ENCODE results near the gene DSPP. TPM values are rescaled to one million over a fixed set of nuclear protein-coding genes. Genes with fewer than 3 reads are reported as not detected.

Gene DSPP
- total RNA-seq, 1 donor from 2014 or later = not detected

GRCh38 chr4:87614292-87614890 lies 6.1 kb downstream of the DSPP start:
- no peaks in the 10 kb centered on the region for H3K27me3 ChIP-seq
- H3K4me1 ChIP-seq = no peaks in the 10 kb centered on the region
- H3K36me3 ChIP-seq = no peaks in the 10 kb centered on the region
- intact Hi-C loops (cut with DNase I) = no loop called here
- no peak overlapping the region for H3K27ac ChIP-seq
- no peaks in the 10 kb centered on the region for H3K9me3 ChIP-seq
- no peak overlapping the region for H3K4me3 ChIP-seq
- TF ChIP-seq CTCF (IDR thresholded peaks at IDR 0.05) = no peak
- DNase-seq (no peak), ATAC-seq (no peak)

DNA sequence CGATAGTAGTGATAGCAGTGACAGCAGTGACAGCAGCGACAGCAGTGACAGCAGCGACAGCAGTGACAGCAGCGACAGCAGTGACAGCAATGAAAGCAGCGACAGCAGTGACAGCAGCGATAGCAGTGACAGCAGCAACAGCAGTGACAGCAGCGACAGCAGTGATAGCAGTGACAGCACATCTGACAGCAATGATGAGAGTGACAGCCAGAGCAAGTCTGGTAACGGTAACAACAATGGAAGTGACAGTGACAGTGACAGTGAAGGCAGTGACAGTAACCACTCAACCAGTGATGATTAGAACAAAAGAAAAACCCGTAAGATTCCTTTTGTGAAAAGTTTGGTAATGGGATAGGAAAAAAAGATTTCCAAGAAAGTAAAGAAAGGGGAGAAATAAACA lies 7.9 kb downstream of the DSPP start:
- Histone ChIP-seq H3K36me3 (no peaks in the 10 kb centered on the region), H3K4me1 (no peaks in the 10 kb centered on the region), H3K27me3 (no peaks in the 10 kb centered on the region), H3K4me3 (no peak overlapping the region), H3K9me3 (no peaks in the 10 kb centered on the region), H3K27ac (no peak overlapping the region)
- no peak for DNase-seq
- intact Hi-C loops (cut with DNase I) = no loop called here
- TF ChIP-seq CTCF (IDR thresholded peaks at IDR 0.05) = no peak
- ATAC-seq = no peak

DNA sequence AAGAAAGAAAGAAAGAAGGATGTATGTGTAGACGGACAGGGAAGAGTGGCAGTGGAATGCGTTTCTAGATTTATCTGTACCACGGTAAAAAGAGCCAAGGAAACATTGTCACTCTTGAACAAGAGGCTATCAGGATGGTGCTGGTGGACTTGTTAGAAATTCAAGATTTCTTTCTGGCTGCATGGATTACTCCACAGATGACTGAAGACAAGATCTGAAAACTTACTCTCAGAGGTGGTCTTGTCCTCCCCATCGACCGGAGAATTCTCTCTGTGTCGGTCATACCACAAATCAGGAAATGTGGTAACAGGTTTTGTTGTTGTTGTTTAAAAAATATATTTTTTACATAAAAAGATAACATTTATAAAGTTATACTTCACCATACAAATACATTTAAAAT lies 11.8 kb downstream of the DSPP start:
- no peak overlapping the region for H3K27ac ChIP-seq
- no peak for TF ChIP-seq CTCF (IDR thresholded peaks at IDR 0.05)
- no peaks in the 10 kb centered on the region for H3K36me3 ChIP-seq
- no peak for ATAC-seq
- no peak overlapping the region for H3K4me3 ChIP-seq
- no peaks in the 10 kb centered on the region for H3K9me3 ChIP-seq
- H3K27me3 ChIP-seq = no peaks in the 10 kb centered on the region
- intact Hi-C loops (cut with DNase I) = no loop called here
- H3K4me1 ChIP-seq = no peaks in the 10 kb centered on the region
- no peak for DNase-seq

DNA sequence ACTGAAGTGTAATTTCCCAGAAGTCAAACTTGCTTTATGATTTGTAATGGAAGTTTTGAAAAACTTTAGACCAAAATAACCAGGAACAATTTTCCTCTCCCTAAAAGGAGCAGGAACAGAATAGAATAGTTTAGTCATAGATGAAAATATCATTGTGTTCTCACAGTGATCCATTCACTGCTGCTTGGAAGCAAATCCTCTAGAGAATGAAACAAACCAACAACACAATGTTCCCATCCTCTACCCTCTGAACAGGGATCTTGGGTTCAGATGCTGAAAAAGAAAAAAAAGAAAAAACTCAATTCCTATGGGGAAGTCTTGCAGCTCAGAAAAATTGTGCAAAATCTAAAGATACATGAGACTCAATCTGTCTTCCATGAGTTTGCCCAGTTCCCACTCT lies 12.2 kb downstream of the DSPP start:
- ATAC-seq = no peak
- H3K4me1 ChIP-seq = no peaks in the 10 kb centered on the region
- TF ChIP-seq CTCF (IDR thresholded peaks at IDR 0.05) = no peak
- H3K4me3 ChIP-seq = no peak overlapping the region
- DNase-seq = no peak
- intact Hi-C loops (cut with DNase I) = no loop called here
- no peaks in the 10 kb centered on the region for H3K9me3 ChIP-seq
- no peaks in the 10 kb centered on the region for H3K27me3 ChIP-seq
- H3K36me3 ChIP-seq = no peaks in the 10 kb centered on the region
- H3K27ac ChIP-seq = no peak overlapping the region

DNA sequence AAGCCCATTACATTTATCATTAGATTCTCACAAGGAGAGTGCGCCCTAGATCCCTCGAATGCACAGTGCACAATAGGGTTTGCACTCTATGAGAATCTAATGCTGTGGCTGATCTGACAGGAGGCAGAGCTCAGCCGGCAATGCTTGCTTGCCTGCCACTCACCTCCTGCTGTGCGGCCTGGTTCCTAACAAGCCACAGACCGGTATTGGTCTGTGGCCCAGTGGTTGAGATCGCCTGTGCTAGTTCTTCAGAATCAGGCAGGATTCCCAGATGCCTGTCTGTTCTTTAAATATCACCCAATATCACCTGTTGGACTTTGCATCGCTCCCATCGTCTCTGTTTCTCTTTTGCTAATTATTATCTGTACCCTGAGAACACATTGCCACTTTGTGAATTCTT lies 14.0 kb downstream of the DSPP start:
- intact Hi-C loops (cut with DNase I) = no loop called here
- ATAC-seq (no peak), DNase-seq (no peak)
- Histone ChIP-seq H3K36me3 (no peaks in the 10 kb centered on the region), H3K9me3 (no peaks in the 10 kb centered on the region), H3K27me3 (no peaks in the 10 kb centered on the region), H3K27ac (no peak overlapping the region), H3K4me1 (no peaks in the 10 kb centered on the region), H3K4me3 (no peak overlapping the region)
- TF ChIP-seq CTCF (IDR thresholded peaks at IDR 0.05) = no peak

- no peaks in the 10 kb centered on the region for H3K36me3 ChIP-seq
- no peaks in the 10 kb centered on the region for H3K9me3 ChIP-seq
- no peak for TF ChIP-seq CTCF (IDR thresholded peaks at IDR 0.05)
- no peaks in the 10 kb centered on the region for H3K27me3 ChIP-seq
- DNase-seq (no peak), ATAC-seq (peak; percentile 39)
- H3K27ac ChIP-seq = no peak overlapping the region
- H3K4me3 ChIP-seq = no peak overlapping the region
- no peaks in the 10 kb centered on the region for H3K4me1 ChIP-seq
- intact Hi-C loops (cut with DNase I) = no loop called here
These were observed 16.4 kb downstream of the DSPP start for GRCh38 chr4:87624698-87625097.

Measured in upper lobe of right lung (tissue), 1 donor.